ENCODE data around the gene APBA3. TPM values are rescaled to one million over a fixed set of nuclear protein-coding genes. Genes with fewer than 3 reads are reported as not detected.
A peak's percentile ranks its signal among the peaks of the same experiment; 100 is the strongest.

The APBA3 gene
- total RNA-seq, 2 experiments from 2014 or later: 45.8 to 50.0 TPM

- peaks cover 0 to 5% of the 10 kb centered on the region in 2 experiments for H3K9me3 ChIP-seq (ENCODE audit: control insufficient read depth in 1 of 2, insufficient read depth in 1 of 2, low read length in 2 of 2)
- Mint-ChIP-seq H3K9me3 (no peaks in the 10 kb centered on the region), H3K27ac (no peak overlapping the region), H3K36me3 (ENCODE audit: low read depth) (no peaks in the 10 kb centered on the region), H3K4me3 (no peak overlapping the region), H3K4me1 (ENCODE audit: low read depth) (peaks cover 4% of the 10 kb centered on the region), H3K27me3 (peaks cover 8% of the 10 kb centered on the region)
- no peak overlapping the region for H3K27ac ChIP-seq (ENCODE audit: low read depth in 1 of 2, low read length in 2 of 2)
- no peaks in the 10 kb centered on the region for H3K36me3 ChIP-seq (ENCODE audit: insufficient read depth, low read length)
- no peak overlapping the region for H3K4me3 ChIP-seq (ENCODE audit: low read length)
- peaks cover 33% of the 10 kb centered on the region for H3K4me1 ChIP-seq (ENCODE audit: insufficient read depth, low read length)
- TF ChIP-seq, protein P1, sequence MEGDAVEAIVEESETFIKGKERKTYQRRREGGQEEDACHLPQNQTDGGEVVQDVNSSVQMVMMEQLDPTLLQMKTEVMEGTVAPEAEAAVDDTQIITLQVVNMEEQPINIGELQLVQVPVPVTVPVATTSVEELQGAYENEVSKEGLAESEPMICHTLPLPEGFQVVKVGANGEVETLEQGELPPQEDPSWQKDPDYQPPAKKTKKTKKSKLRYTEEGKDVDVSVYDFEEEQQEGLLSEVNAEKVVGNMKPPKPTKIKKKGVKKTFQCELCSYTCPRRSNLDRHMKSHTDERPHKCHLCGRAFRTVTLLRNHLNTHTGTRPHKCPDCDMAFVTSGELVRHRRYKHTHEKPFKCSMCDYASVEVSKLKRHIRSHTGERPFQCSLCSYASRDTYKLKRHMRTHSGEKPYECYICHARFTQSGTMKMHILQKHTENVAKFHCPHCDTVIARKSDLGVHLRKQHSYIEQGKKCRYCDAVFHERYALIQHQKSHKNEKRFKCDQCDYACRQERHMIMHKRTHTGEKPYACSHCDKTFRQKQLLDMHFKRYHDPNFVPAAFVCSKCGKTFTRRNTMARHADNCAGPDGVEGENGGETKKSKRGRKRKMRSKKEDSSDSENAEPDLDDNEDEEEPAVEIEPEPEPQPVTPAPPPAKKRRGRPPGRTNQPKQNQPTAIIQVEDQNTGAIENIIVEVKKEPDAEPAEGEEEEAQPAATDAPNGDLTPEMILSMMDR (IDR thresholded peaks at IDR 0.05): no peak
- ChIA-PET POLR2A (no interaction called here), CTCF (interaction anchor here (0.7 kb wide), 1 partner anchor 416 kb away, joined by 3 read pairs; no protein-coding TSS in a partner anchor)
- DNase-seq (no peak), ATAC-seq (ENCODE audit: poor library complexity) (no peak)
- H3K27me3 ChIP-seq (ENCODE audit: control insufficient read depth in 1 of 2, insufficient read depth in 2 of 2, low read length in 2 of 2): peaks cover 14 to 15% of the 10 kb centered on the region in 2 experiments
- intact Hi-C loops (cut with DNase I, micrococcal nuclease): loop anchor here in 1 of 2 experiments (2.0 kb wide), 1 partner anchor 37 kb away; the partner anchor contains the start of gene APBA3
Measured at GRCh38 chr19:3723883-3724282, 37.6 kb downstream of the APBA3 start.

DNA sequence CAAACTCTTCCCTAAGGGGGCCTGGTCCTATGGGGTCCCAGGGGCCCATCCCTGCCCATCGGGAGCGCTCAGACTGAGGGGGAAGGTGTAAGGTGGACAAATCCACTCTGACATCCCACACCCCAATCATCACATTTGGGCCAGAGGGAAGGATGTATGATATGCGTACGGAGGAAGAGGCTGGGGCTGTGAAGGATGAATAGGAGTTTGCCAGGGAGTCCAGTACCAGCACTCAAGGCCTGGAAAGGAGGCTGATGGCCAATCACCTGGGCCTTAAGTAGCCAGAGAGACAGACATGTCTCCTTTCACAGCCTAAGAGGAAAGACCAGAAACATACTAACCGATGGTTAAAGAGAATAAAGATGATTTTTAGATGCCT is 38.4 kb downstream of the APBA3 start:
- Mint-ChIP-seq H3K27ac (no peak overlapping the region), H3K27me3 (peaks cover 8% of the 10 kb centered on the region), H3K4me1 (ENCODE audit: low read depth) (peaks cover 4% of the 10 kb centered on the region), H3K4me3 (peak overlapping the region; percentile 45), H3K9me3 (no peaks in the 10 kb centered on the region), H3K36me3 (ENCODE audit: low read depth) (no peaks in the 10 kb centered on the region)
- POLR2A ChIA-PET: interaction anchor here (2.0 kb wide), 1 partner anchor 35 kb away, joined by 4 read pairs; no protein-coding TSS in a partner anchor
- intact Hi-C loops (cut with DNase I, micrococcal nuclease): loop anchor here in 1 of 2 experiments (2.0 kb wide), 1 partner anchor 38 kb away; the partner anchor contains the start of gene APBA3
- H3K9me3 ChIP-seq (ENCODE audit: control insufficient read depth in 1 of 2, insufficient read depth in 1 of 2, low read length in 2 of 2): peaks cover 0 to 5% of the 10 kb centered on the region in 2 experiments
- CTCF ChIA-PET: interaction anchor here (0.7 kb wide), 1 partner anchor 417 kb away, joined by 3 read pairs; no protein-coding TSS in a partner anchor
- peaks cover 33% of the 10 kb centered on the region for H3K4me1 ChIP-seq (ENCODE audit: insufficient read depth, low read length)
- H3K4me3 ChIP-seq (ENCODE audit: low read length): no peak overlapping the region
- peaks cover 14 to 15% of the 10 kb centered on the region in 2 experiments for H3K27me3 ChIP-seq (ENCODE audit: control insufficient read depth in 1 of 2, insufficient read depth in 2 of 2, low read length in 2 of 2)
- no peak for ATAC-seq (ENCODE audit: poor library complexity)
- DNase-seq: no peak
- no peaks in the 10 kb centered on the region for H3K36me3 ChIP-seq (ENCODE audit: insufficient read depth, low read length)
- TF ChIP-seq, protein P1 (IDR thresholded peaks at IDR 0.05): no peak
- no peak overlapping the region for H3K27ac ChIP-seq (ENCODE audit: low read depth in 1 of 2, low read length in 2 of 2)

DNA sequence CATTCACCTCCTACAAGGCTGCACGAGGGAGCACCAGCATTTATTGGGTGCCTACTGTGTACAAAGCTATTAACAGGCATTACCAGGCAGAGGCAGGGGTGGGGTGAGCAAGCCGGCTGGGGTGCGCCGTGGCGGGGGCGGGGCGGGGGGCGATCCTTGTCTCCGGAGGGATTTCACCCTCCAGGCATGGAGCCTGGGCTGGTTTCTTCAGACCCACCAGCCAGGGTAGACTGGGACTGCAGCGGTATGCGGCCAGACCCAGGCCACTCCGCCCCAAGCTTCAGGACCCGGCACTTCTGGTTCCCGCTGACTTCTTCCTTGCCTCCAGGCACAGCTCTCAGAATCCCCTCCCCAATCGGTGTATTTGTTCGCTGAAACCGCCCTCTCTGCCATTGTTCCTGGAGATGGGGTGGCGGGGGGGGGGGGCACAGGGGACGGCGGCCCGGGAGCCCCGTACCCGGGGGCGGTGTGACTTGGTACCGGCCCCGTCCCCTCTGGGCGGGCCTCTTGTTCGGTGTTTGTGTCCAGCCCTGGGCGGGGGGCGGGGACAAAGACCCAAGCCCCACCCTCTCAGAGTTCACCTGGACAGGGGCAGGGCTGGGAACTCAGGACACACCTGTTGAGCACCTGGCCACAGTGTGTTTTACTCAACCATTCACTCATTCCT is 38.9 kb downstream of the APBA3 start:
- intact Hi-C loops (cut with DNase I, micrococcal nuclease): loop anchor here in 1 of 2 experiments (2.0 kb wide), 1 partner anchor 38 kb away; the partner anchor contains the start of gene APBA3
- peaks cover 0 to 5% of the 10 kb centered on the region in 2 experiments for H3K9me3 ChIP-seq (ENCODE audit: control insufficient read depth in 1 of 2, insufficient read depth in 1 of 2, low read length in 2 of 2)
- H3K36me3 ChIP-seq (ENCODE audit: insufficient read depth, low read length): no peaks in the 10 kb centered on the region
- H3K27me3 Mint-ChIP-seq: peaks cover 8% of the 10 kb centered on the region
- ATAC-seq (ENCODE audit: poor library complexity) (no peak), DNase-seq (peak in 1 of 14 experiments; percentile 44)
- CTCF ChIA-PET: interaction anchor here (1.3 kb wide), 1 partner anchor 40 kb away, joined by 3 read pairs; the partner anchor contains the start of gene MRPL54
- H3K27ac ChIP-seq (ENCODE audit: low read depth in 1 of 2, low read length in 2 of 2): no peak overlapping the region
- H3K4me3 ChIP-seq (ENCODE audit: low read length): peak overlapping the region; percentile 62
- POLR2A ChIA-PET: interaction anchor here (0.7 to 3.2 kb wide), 7 partner anchors 17 to 90 kb away, joined by 3 to 28 read pairs (median 4); partner anchors contain the start of genes APBA3 and MRPL54
- TF ChIP-seq, protein P1 (IDR thresholded peaks at IDR 0.05): no peak
- peaks cover 4% of the 10 kb centered on the region for H3K4me1 Mint-ChIP-seq (ENCODE audit: low read depth)
- H3K4me3 Mint-ChIP-seq: peak overlapping the region; percentile 82
- peaks cover 14 to 15% of the 10 kb centered on the region in 2 experiments for H3K27me3 ChIP-seq (ENCODE audit: control insufficient read depth in 1 of 2, insufficient read depth in 2 of 2, low read length in 2 of 2)
- H3K27ac Mint-ChIP-seq: no peak overlapping the region
- peaks cover 33% of the 10 kb centered on the region for H3K4me1 ChIP-seq (ENCODE audit: insufficient read depth, low read length)
- H3K9me3 Mint-ChIP-seq: no peaks in the 10 kb centered on the region
- no peaks in the 10 kb centered on the region for H3K36me3 Mint-ChIP-seq (ENCODE audit: low read depth)
